Spleen (tissue), 11 donors: Measurements from ENCODE around the gene USP5. TPM values are rescaled to one million over a fixed set of nuclear protein-coding genes. Genes with fewer than 3 reads are reported as not detected.

Experiments used
- DNase-seq: peaks from one replicate; pipeline ENCODE4 v3.0.0-alpha.2; 2020
- H3K27ac ChIP-seq, 8 donors: fragments of 200-600 bp; sonication (generic) in 7 of 8; 1 replicate in 4 of 8; 2 replicates in 4 of 8; pipeline versions ENCODE4 v1.5.0 to v1.8.0; 2016 to 2021; ENCODE audit warnings: inconsistent platforms in 4 of 8, mild to moderate bottlenecking in 4 of 8, moderate library complexity in 1 of 8
- H3K27me3 ChIP-seq, 7 donors: fragments of 200-600 bp; sonication (generic) in 6 of 7; replicated peaks in 1 of 7; 1 replicate in 4 of 7; 2 replicates in 3 of 7; pipeline versions ENCODE4 v1.5.0 to v1.8.0; 2016 to 2021; ENCODE audit warnings: inconsistent platforms in 3 of 7, mild to moderate bottlenecking in 1 of 7
- H3K36me3 ChIP-seq, 6 donors: fragments of 200-600 bp; sonication (generic) in 5 of 6; 1 replicate in 4 of 6; 2 replicates in 2 of 6; pipeline versions ENCODE4 v1.5.0 to v1.8.0; 2016 to 2021; ENCODE audit warnings: inconsistent platforms in 2 of 6
- H3K4me1 ChIP-seq, 6 donors: fragments of 200-600 bp; sonication (generic) in 5 of 6; 1 replicate in 3 of 6; 2 replicates in 3 of 6; pipeline versions ENCODE4 v1.5.0 to v1.8.0; 2016 to 2021; ENCODE audit warnings: inconsistent platforms in 3 of 6
- H3K4me3 ChIP-seq, 8 donors: fragments of 200-600 bp; sonication (generic) in 7 of 8; 1 replicate in 4 of 8; 2 replicates in 4 of 8; pipeline versions ENCODE4 v1.5.0 to v1.8.0; 2016 to 2021; ENCODE audit warnings: inconsistent platforms in 4 of 8, mild to moderate bottlenecking in 4 of 8, moderate library complexity in 2 of 8
- H3K9me3 ChIP-seq, 8 donors: fragments of 200-600 bp; sonication (generic) in 7 of 8; 1 replicate in 4 of 8; 2 replicates in 4 of 8; pipeline versions ENCODE4 v1.5.0 to v1.8.0; 2016 to 2021; ENCODE audit warnings: inconsistent platforms in 4 of 8
- CTCF ChIP-seq, 11 experiments: fragments of 200-600 bp in 7 of 11; fragments of 450-650 bp in 4 of 11; sonication (generic) in 4 of 11; IDR thresholded peaks in 8 of 11; conservative IDR thresholded peaks in 3 of 11; 1 replicate in 7 of 11; 2 replicates in 4 of 11; pipeline versions ENCODE4 v1.4.0 to v1.8.0; 2016 to 2021; ENCODE audit warnings: antibody characterized with exemption in 11 of 11, inconsistent platforms in 4 of 11, mild to moderate bottlenecking in 1 of 11
- POLR2A ChIP-seq, 3 donors: fragments of 450-650 bp; IDR thresholded peaks; one replicate each; pipeline ENCODE4 v1.5.1; 2017; ENCODE audit warnings: antibody characterized with exemption in 3 of 3, mild to moderate bottlenecking in 1 of 3
- POLR2AphosphoS5 ChIP-seq, 3 donors: sonication (generic); formaldehyde crosslinking; IDR thresholded peaks; one replicate each; pipeline ENCODE4 v1.5.1; 2017; ENCODE audit warnings: antibody characterized with exemption in 3 of 3
- WGBS, 5 donors: extraction: QIAGEN DNeasy Blood & Tissue Kit in 3 of 5; methylation state at CpG; one replicate each; pipeline versions ENCODE4 v1.1.5 to v1.1.7; 2013 to 2018; 5-methylcytosine and 5-hydroxymethylcytosine counted together
- intact Hi-C: fragments of 100-400 bp; cut with DNase I; formaldehyde crosslinking; loops from one replicate; pipeline ENCODE4 v1.15.0; 2023; ENCODE audit warnings: low total_unique reads
- polyA plus RNA-seq, 3 donors: library from polyadenylated mRNA; stranded (reverse); fragments of 200-250 nt; gene quantifications; one replicate each; pipeline ENCODE4 v1.2.1, GENCODE V29; 2013
- total RNA-seq, 7 donors: library from RNA; depleted of rRNA in 3 of 7; stranded (reverse); fragments of >200 nt in 3 of 7; fragmentation: NEBNext Ultra II Directional in 4 of 7; extraction: Animal tissue kit (Norgen Biotek cat#: 25700) in 4 of 7; gene quantifications; one replicate each; pipeline versions ENCODE4 v1.1.0 to v1.2.1, GENCODE V29; 2016 to 2021
- donor health status: healthy with polysubstance abuse.
- donor health status: DM: no; HTN: no; CAD: no; lungs with moderate emphysema.
- donor health status: DM: no; HTN: no; CAD: no.
- donor health status: Bipolar disorder and iron deficiency.
- donor health status: healthy.
- donor health status: DM: no; HTN: no; CAD: no.
- donor health status: DM: yes; HTN: yes; CAD: no.

USP5 gene
- total and polyA plus RNA-seq, 10 donors = 23.1 to 62.4 (median 40.8) TPM

GRCh38 chr12:6818222-6818621 lies 33.7 kb upstream of the USP5 start:
- DNase-seq = no peak
- no peak for TF ChIP-seq CTCF (IDR thresholded peaks at IDR 0.05 in 8 of 11, conservative IDR thresholded peaks at IDR 0.05 in 3 of 11)
- no peak for TF ChIP-seq POLR2A (IDR thresholded peaks at IDR 0.05)
- no peak for TF ChIP-seq POLR2AphosphoS5 (IDR thresholded peaks at IDR 0.05)
- H3K36me3 ChIP-seq = peaks cover 0 to 55% (median 3%) of the 10 kb centered on the region in 6 donors
- H3K27ac ChIP-seq = no peak overlapping the region
- peaks cover 0 to 46% (median 13%) of the 10 kb centered on the region in 7 donors for H3K27me3 ChIP-seq
- H3K4me1 ChIP-seq = peaks cover 0 to 34% (median 15%) of the 10 kb centered on the region in 6 donors
- 77 to 92% (median 91%) methylated on average over 5 to 10 of the region's 10 CpGs for WGBS, 5 donors
- no peaks in the 10 kb centered on the region for H3K9me3 ChIP-seq
- intact Hi-C loops = no loop called here
- H3K4me3 ChIP-seq = no peak overlapping the region

GRCh38 chr12:6818645-6819044 lies 33.3 kb upstream of the USP5 start:
- H3K9me3 ChIP-seq = no peaks in the 10 kb centered on the region
- no peak overlapping the region for H3K4me3 ChIP-seq
- TF ChIP-seq CTCF (IDR thresholded peaks at IDR 0.05 in 8 of 11, conservative IDR thresholded peaks at IDR 0.05 in 3 of 11) (no peak), POLR2A (IDR thresholded peaks at IDR 0.05) (no peak), POLR2AphosphoS5 (IDR thresholded peaks at IDR 0.05) (no peak)
- no peak for DNase-seq
- intact Hi-C loops = no loop called here
- peaks cover 0 to 31% (median 15%) of the 10 kb centered on the region in 6 donors for H3K4me1 ChIP-seq
- peaks cover 0 to 46% (median 14%) of the 10 kb centered on the region in 7 donors for H3K27me3 ChIP-seq
- 80 to 95% (median 89%) methylated on average over 4 to 5 of the region's 5 CpGs for WGBS, 5 donors
- peaks cover 0 to 55% (median 3%) of the 10 kb centered on the region in 6 donors for H3K36me3 ChIP-seq
- no peak overlapping the region for H3K27ac ChIP-seq

- no peak for TF ChIP-seq POLR2A (IDR thresholded peaks at IDR 0.05)
- TF ChIP-seq POLR2AphosphoS5 (IDR thresholded peaks at IDR 0.05) = no peak
- TF ChIP-seq CTCF (IDR thresholded peaks at IDR 0.05 in 8 of 11, conservative IDR thresholded peaks at IDR 0.05 in 3 of 11) = no peak
- H3K4me1 ChIP-seq = peaks cover 0 to 31% (median 15%) of the 10 kb centered on the region in 6 donors
- 83 to 87% (median 83%) methylated on average over 12 to 13 of the region's 13 CpGs for WGBS, 5 donors
- no peak for DNase-seq
- no peaks in the 10 kb centered on the region for H3K9me3 ChIP-seq
- H3K27ac ChIP-seq = no peak overlapping the region
- peaks cover 0 to 51% (median 14%) of the 10 kb centered on the region in 7 donors for H3K27me3 ChIP-seq
- H3K36me3 ChIP-seq = peaks cover 0 to 50% (median 3%) of the 10 kb centered on the region in 6 donors
- no peak overlapping the region for H3K4me3 ChIP-seq
- intact Hi-C loops = loop anchor here (10.0 kb wide), 1 partner anchor 65 kb away; the partner anchor contains the start of gene MLF2
Observed at GRCh38 chr12:6819106-6820030, 32.6 kb upstream of the USP5 start.

DNA sequence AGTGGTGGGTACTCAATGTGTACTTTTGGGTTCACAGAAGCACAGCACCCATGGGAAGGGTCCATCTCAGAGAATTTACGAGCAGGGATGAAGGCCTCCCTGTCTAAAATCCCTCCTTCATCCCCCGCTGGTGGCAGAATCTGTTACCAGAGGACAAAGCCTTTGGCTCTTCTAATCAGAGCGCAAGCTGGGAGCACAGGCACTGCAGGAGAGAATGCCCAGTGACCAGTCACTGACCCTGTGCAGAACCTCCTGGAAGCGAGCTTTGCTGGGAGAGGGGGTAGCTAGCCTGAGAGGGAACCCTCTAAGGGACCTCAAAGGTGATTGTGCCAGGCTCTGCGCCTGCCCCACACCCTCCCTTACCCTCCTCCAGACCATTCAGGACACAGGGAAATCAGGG lies 31.8 kb upstream of the USP5 start:
- H3K36me3 ChIP-seq = peaks cover 0 to 42% (median 3%) of the 10 kb centered on the region in 6 donors
- intact Hi-C loops = loop anchor here (10.0 kb wide), 1 partner anchor 65 kb away; the partner anchor contains the start of gene MLF2
- peaks cover 0 to 59% (median 15%) of the 10 kb centered on the region in 7 donors for H3K27me3 ChIP-seq
- 77 to 94% (median 91%) methylated on average over 5 of the region's 5 CpGs for WGBS, 5 donors
- H3K4me1 ChIP-seq = peaks cover 0 to 32% (median 17%) of the 10 kb centered on the region in 6 donors
- TF ChIP-seq POLR2AphosphoS5 (IDR thresholded peaks at IDR 0.05) = no peak
- TF ChIP-seq CTCF (IDR thresholded peaks at IDR 0.05 in 8 of 11, conservative IDR thresholded peaks at IDR 0.05 in 3 of 11) = no peak
- TF ChIP-seq POLR2A (IDR thresholded peaks at IDR 0.05) = no peak
- no peak for DNase-seq
- no peak overlapping the region for H3K27ac ChIP-seq
- H3K9me3 ChIP-seq = no peaks in the 10 kb centered on the region
- H3K4me3 ChIP-seq = no peak overlapping the region
